WTC11 (cell line): ENCODE measurements around the gene DDC. TPM values are rescaled to one million over a fixed set of nuclear protein-coding genes. Genes with fewer than 3 reads are reported as not detected.

ENCODE experiments used
- ATAC-seq: fragments of 200-7000 bp; cut with Tn5 transposase; 2 replicates; pipeline ENCODE4 v1.10.0; 2021; ENCODE audit warnings: mild to moderate bottlenecking, moderate library complexity
- CTCF ChIA-PET: fragments of 300-600 bp; sonication (Branson Sonifier 250); formaldehyde crosslinking; loops from one replicate; lab custom pipeline; 2021; ENCODE audit warnings: antibody characterized with exemption; lab: Charles Lee
- POLR2A ChIA-PET: fragments of 350-600 bp; sonication (Branson Sonifier 250); formaldehyde crosslinking; loops from one replicate; lab custom pipeline; 2021; ENCODE audit warnings: antibody characterized with exemption; lab: Charles Lee
- DNase-seq: peaks from one replicate; pipeline ENCODE4 v3.0.0; 2021; ENCODE audit warnings: low spot score
- H3K27ac Mint-ChIP-seq: 2 replicates; pipeline ENCODE4 v1.8.0; 2021; ENCODE audit warnings: mixed read lengths
- H3K27me3 Mint-ChIP-seq: 2 replicates; pipeline ENCODE4 v1.8.0; 2021; ENCODE audit warnings: low read depth, mild to moderate bottlenecking, moderate library complexity, mixed read lengths
- H3K36me3 Mint-ChIP-seq: 2 replicates; pipeline ENCODE4 v1.8.0; 2021; ENCODE audit warnings: mixed read lengths
- H3K4me1 Mint-ChIP-seq: 2 replicates; pipeline ENCODE4 v1.8.0; 2022; ENCODE audit warnings: mixed read lengths
- H3K4me3 Mint-ChIP-seq: 2 replicates; pipeline ENCODE4 v1.8.0; 2021; ENCODE audit warnings: mild to moderate bottlenecking, moderate library complexity, mixed read lengths
- H3K9me3 Mint-ChIP-seq: 2 replicates; pipeline ENCODE4 v1.8.0; 2021; ENCODE audit warnings: mixed read lengths
- AFF4 ChIP-seq: sonication (generic); formaldehyde crosslinking; IDR thresholded peaks from 2 replicates; pipeline ENCODE4 v1.8.1; 2023; ENCODE audit warnings: mild to moderate bottlenecking, missing genetic modification reagents, borderline replicate concordance
- CBFB ChIP-seq: sonication (generic); formaldehyde crosslinking; IDR thresholded peaks from 2 replicates; pipeline ENCODE4 v1.8.1; 2022; ENCODE audit warnings: mild to moderate bottlenecking, low read depth, missing genetic modification reagents
- CREB1 ChIP-seq: sonication (generic); formaldehyde crosslinking; IDR thresholded peaks from 2 replicates; pipeline ENCODE4 v1.8.0; 2023; ENCODE audit warnings: mild to moderate bottlenecking, missing genetic modification reagents
- EMX1 ChIP-seq: fragments of 250-450 bp; sonication (Bioruptor Pico); IDR thresholded peaks from 2 replicates; pipeline ENCODE4 v1.8.0; 2021; ENCODE audit warnings: mild to moderate bottlenecking
- FOXK1 ChIP-seq: sonication (generic); formaldehyde crosslinking; IDR thresholded peaks from 2 replicates; pipeline ENCODE4 v1.8.0; 2022; ENCODE audit warnings: mild to moderate bottlenecking, moderate library complexity, missing genetic modification reagents
- FOXP1 ChIP-seq: sonication (generic); formaldehyde crosslinking; IDR thresholded peaks from 2 replicates; pipeline ENCODE4 v1.8.0; 2022; ENCODE audit warnings: missing genetic modification reagents, mild to moderate bottlenecking, moderate library complexity, borderline replicate concordance
- FOXP4 ChIP-seq: sonication (generic); formaldehyde crosslinking; IDR thresholded peaks from 2 replicates; pipeline ENCODE4 v1.8.0; 2022; ENCODE audit warnings: mild to moderate bottlenecking, missing genetic modification reagents
- GTF2I ChIP-seq: fragments of 250-450 bp; sonication (Bioruptor Pico); conservative IDR thresholded peaks from 2 replicates; pipeline ENCODE4 v1.4.0; 2021; ENCODE audit warnings: mild to moderate bottlenecking
- HMGA2 ChIP-seq: fragments of 250-450 bp; sonication (Bioruptor Pico); IDR thresholded peaks from 2 replicates; pipeline ENCODE4 v1.4.0; 2021; ENCODE audit warnings: mild to moderate bottlenecking, moderate library complexity
- IRF1 ChIP-seq: sonication (generic); formaldehyde crosslinking; IDR thresholded peaks from 2 replicates; pipeline ENCODE4 v1.8.0; 2023; ENCODE audit warnings: missing genetic modification reagents
- KAT7 ChIP-seq: sonication (generic); formaldehyde crosslinking; IDR thresholded peaks from 2 replicates; pipeline ENCODE4 v1.8.1; 2023; ENCODE audit warnings: missing genetic modification reagents, mild to moderate bottlenecking, borderline replicate concordance
- PRRX2 ChIP-seq: fragments of 250-450 bp; sonication (Bioruptor Pico); IDR thresholded peaks from 2 replicates; pipeline ENCODE4 v1.8.0; 2021; ENCODE audit warnings: mild to moderate bottlenecking
- TEAD1 ChIP-seq: sonication (generic); formaldehyde crosslinking; IDR thresholded peaks from 2 replicates; pipeline ENCODE4 v1.8.0; 2022; ENCODE audit warnings: mild to moderate bottlenecking, missing genetic modification reagents
- TEAD4 ChIP-seq: sonication (generic); formaldehyde crosslinking; IDR thresholded peaks from 2 replicates; pipeline ENCODE4 v1.8.0; 2022; ENCODE audit warnings: mild to moderate bottlenecking, missing genetic modification reagents
- ZNF138 ChIP-seq: sonication (generic); formaldehyde crosslinking; conservative IDR thresholded peaks from 2 replicates; pipeline ENCODE4 v1.8.1; 2022; ENCODE audit warnings: mild to moderate bottlenecking, moderate library complexity, missing genetic modification reagents
- ZNF219 ChIP-seq: sonication (generic); formaldehyde crosslinking; IDR thresholded peaks from 2 replicates; pipeline ENCODE4 v1.8.0; 2023; ENCODE audit warnings: missing genetic modification reagents, mild to moderate bottlenecking, borderline replicate concordance
- total RNA-seq: library from RNA; stranded (reverse); gene quantifications from 3 replicates; pipeline ENCODE4 v1.2.3, GENCODE V29; 2021
- TF ChIP-seq, protein P1 (sequence below): sonication (generic); formaldehyde crosslinking; IDR thresholded peaks from 2 replicates; pipeline ENCODE4 v1.8.1; 2022; ENCODE audit warnings: low read depth, missing genetic modification reagents, borderline replicate concordance
- TF ChIP-seq, protein P2 (sequence below): sonication (generic); formaldehyde crosslinking; IDR thresholded peaks from 2 replicates; pipeline ENCODE4 v1.8.0; 2022; ENCODE audit warnings: mild to moderate bottlenecking, missing genetic modification reagents
- TF ChIP-seq, protein P3 (sequence below): fragments of 250-450 bp; sonication (Bioruptor Pico); IDR thresholded peaks from 2 replicates; pipeline ENCODE4 v1.9.0; 2021; ENCODE audit warnings: mild to moderate bottlenecking, borderline replicate concordance
- TF ChIP-seq, protein P4 (sequence below): sonication (generic); formaldehyde crosslinking; IDR thresholded peaks from 2 replicates; pipeline ENCODE4 v1.8.1; 2022; ENCODE audit warnings: mild to moderate bottlenecking, moderate library complexity, missing genetic modification reagents

DDC gene
- total RNA-seq, 1 experiment from 2014 or later: not detected

DNA sequence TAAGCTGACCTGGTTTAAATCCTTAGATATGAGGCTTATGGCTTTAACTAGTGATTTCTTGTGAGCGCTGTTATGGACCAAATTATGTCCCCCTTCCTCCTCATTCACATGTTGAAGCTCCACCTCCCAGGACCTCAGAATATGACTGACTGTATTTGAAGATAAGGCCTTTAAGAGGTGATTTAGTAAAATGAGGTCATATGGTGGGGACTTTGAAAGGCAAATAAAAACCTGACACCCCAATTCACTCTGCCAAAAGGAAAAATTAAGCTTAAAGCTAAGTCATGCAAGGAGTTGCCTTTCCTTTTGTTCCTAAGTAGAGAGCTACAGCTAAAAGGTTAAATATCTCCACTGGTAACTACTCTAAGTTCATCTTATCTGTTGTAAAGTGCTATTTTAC, 78.7 kb downstream of the DDC start:
- peaks cover 18% of the 10 kb centered on the region for H3K36me3 Mint-ChIP-seq
- TF ChIP-seq FOXK1 (CRISPR knock-in tag) (no peak), PRRX2 (CRISPR knock-in tag) (no peak), HMGA2 (no peak), FOXP4 (CRISPR knock-in tag) (no peak), TEAD1 (CRISPR knock-in tag) (no peak), CBFB (no peak), ZNF219 (CRISPR knock-in tag) (no peak), IRF1 (CRISPR knock-in tag) (no peak), ZNF138 (CRISPR knock-in tag) (no peak), FOXP1 (no peak), GTF2I (CRISPR knock-in tag) (no peak), CREB1 (CRISPR knock-in tag) (no peak), KAT7 (CRISPR knock-in tag) (no peak), TEAD4 (CRISPR knock-in tag) (no peak)
- TF ChIP-seq, protein P1, sequence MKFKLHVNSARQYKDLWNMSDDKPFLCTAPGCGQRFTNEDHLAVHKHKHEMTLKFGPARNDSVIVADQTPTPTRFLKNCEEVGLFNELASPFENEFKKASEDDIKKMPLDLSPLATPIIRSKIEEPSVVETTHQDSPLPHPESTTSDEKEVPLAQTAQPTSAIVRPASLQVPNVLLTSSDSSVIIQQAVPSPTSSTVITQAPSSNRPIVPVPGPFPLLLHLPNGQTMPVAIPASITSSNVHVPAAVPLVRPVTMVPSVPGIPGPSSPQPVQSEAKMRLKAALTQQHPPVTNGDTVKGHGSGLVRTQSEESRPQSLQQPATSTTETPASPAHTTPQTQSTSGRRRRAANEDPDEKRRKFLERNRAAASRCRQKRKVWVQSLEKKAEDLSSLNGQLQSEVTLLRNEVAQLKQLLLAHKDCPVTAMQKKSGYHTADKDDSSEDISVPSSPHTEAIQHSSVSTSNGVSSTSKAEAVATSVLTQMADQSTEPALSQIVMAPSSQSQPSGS (CRISPR knock-in tag): no peak
- TF ChIP-seq, protein P2, sequence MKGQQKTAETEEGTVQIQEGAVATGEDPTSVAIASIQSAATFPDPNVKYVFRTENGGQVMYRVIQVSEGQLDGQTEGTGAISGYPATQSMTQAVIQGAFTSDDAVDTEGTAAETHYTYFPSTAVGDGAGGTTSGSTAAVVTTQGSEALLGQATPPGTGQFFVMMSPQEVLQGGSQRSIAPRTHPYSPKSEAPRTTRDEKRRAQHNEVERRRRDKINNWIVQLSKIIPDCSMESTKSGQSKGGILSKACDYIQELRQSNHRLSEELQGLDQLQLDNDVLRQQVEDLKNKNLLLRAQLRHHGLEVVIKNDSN (CRISPR knock-in tag): no peak
- TF ChIP-seq, protein P3, sequence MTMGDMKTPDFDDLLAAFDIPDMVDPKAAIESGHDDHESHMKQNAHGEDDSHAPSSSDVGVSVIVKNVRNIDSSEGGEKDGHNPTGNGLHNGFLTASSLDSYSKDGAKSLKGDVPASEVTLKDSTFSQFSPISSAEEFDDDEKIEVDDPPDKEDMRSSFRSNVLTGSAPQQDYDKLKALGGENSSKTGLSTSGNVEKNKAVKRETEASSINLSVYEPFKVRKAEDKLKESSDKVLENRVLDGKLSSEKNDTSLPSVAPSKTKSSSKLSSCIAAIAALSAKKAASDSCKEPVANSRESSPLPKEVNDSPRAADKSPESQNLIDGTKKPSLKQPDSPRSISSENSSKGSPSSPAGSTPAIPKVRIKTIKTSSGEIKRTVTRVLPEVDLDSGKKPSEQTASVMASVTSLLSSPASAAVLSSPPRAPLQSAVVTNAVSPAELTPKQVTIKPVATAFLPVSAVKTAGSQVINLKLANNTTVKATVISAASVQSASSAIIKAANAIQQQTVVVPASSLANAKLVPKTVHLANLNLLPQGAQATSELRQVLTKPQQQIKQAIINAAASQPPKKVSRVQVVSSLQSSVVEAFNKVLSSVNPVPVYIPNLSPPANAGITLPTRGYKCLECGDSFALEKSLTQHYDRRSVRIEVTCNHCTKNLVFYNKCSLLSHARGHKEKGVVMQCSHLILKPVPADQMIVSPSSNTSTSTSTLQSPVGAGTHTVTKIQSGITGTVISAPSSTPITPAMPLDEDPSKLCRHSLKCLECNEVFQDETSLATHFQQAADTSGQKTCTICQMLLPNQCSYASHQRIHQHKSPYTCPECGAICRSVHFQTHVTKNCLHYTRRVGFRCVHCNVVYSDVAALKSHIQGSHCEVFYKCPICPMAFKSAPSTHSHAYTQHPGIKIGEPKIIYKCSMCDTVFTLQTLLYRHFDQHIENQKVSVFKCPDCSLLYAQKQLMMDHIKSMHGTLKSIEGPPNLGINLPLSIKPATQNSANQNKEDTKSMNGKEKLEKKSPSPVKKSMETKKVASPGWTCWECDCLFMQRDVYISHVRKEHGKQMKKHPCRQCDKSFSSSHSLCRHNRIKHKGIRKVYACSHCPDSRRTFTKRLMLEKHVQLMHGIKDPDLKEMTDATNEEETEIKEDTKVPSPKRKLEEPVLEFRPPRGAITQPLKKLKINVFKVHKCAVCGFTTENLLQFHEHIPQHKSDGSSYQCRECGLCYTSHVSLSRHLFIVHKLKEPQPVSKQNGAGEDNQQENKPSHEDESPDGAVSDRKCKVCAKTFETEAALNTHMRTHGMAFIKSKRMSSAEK (CRISPR knock-in tag): no peak
- ATAC-seq (no peak), DNase-seq (no peak)
- no peaks in the 10 kb centered on the region; the same call in 1 of the 2 replicates for H3K27me3 Mint-ChIP-seq
- H3K4me3 Mint-ChIP-seq: no peak overlapping the region
- no peaks in the 10 kb centered on the region for H3K4me1 Mint-ChIP-seq
- ChIA-PET POLR2A (no interaction called here), CTCF (interaction anchor here (1.4 kb wide), 1 partner anchor 146 kb away, joined by 5 read pairs; no protein-coding TSS in a partner anchor)
- H3K27ac Mint-ChIP-seq: no peak overlapping the region
- H3K9me3 Mint-ChIP-seq: peaks cover 56% of the 10 kb centered on the region

GRCh38 chr7:50481867-50482266, 83.3 kb downstream of the DDC start:
- ChIA-PET CTCF (interaction anchor here (0.6 to 1.0 kb wide), 2 partner anchors 36 to 64 kb away, joined by 3 to 4 read pairs; no protein-coding TSS in a partner anchor), POLR2A (no interaction called here)
- Mint-ChIP-seq H3K27me3 (no peaks in the 10 kb centered on the region), H3K9me3 (peaks cover 25% of the 10 kb centered on the region), H3K36me3 (0 out of 2 replicates have a peak, but pooled peaks cover 4% of the 10 kb centered on the region), H3K4me3 (no peak overlapping the region), H3K27ac (no peak overlapping the region), H3K4me1 (no peaks in the 10 kb centered on the region)
- DNase-seq: no peak
- peak; percentile 62 for ATAC-seq
- TF ChIP-seq AFF4 (CRISPR knock-in tag): no peak
- TF ChIP-seq EMX1: no peak
- TF ChIP-seq, protein P2 (CRISPR knock-in tag): no peak
- TF ChIP-seq, protein P4, sequence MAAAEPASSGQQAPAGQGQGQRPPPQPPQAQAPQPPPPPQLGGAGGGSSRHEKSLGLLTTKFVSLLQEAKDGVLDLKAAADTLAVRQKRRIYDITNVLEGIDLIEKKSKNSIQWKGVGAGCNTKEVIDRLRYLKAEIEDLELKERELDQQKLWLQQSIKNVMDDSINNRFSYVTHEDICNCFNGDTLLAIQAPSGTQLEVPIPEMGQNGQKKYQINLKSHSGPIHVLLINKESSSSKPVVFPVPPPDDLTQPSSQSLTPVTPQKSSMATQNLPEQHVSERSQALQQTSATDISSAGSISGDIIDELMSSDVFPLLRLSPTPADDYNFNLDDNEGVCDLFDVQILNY (CRISPR knock-in tag): no peak
